Globus pallidus (tissue), 1 donor: ENCODE results near the gene EDC4.

ENCODE experiments used
- DNase-seq: peaks from one replicate; pipeline ENCODE4 v3.0.0-alpha.2; 2015; ENCODE audit warnings: low spot score

EDC4 gene

GRCh38 chr16:67879936-67880335, 7.1 kb downstream of the EDC4 start:
- no peak for DNase-seq

GRCh38 chr16:67880584-67880983, 7.7 kb downstream of the EDC4 start:
- DNase-seq = no peak

GRCh38 chr16:67881621-67882161, 8.8 kb downstream of the EDC4 start:
- peak; percentile 86 for DNase-seq

- peak; percentile 96 for DNase-seq
These were observed 9.7 kb downstream of the EDC4 start for GRCh38 chr16:67882374-67883145.

GRCh38 chr16:67883146-67883871, 10.5 kb downstream of the EDC4 start:
- DNase-seq = no peak

- DNase-seq = no peak
These were observed 11.0 kb downstream of the EDC4 start for GRCh38 chr16:67883872-67884261.

- DNase-seq = peak; percentile 89
These were observed 11.8 kb downstream of the EDC4 start, which contains the start of gene NRN1L for GRCh38 chr16:67884684-67885083. Gene NRN1L (plus strand): TSS chr16:67884885. CDS start chr16:67884904, 19 bp downstream.

- no peak for DNase-seq
These were observed 12.7 kb downstream of the EDC4 start for GRCh38 chr16:67885545-67885944.

GRCh38 chr16:67885976-67886375, 13.1 kb downstream of the EDC4 start:
- DNase-seq = no peak

- DNase-seq = no peak
These were observed 13.5 kb downstream of the EDC4 start for GRCh38 chr16:67886387-67886786.

- DNase-seq = no peak
These were observed 15.5 kb downstream of the EDC4 start for GRCh38 chr16:67888331-67888730.

GRCh38 chr16:67892375-67892774, 19.5 kb downstream of the EDC4 start:
- DNase-seq = no peak

- peak; percentile 97 for DNase-seq
These were observed 20.3 kb downstream of the EDC4 start, which contains the start of gene PSKH1 for GRCh38 chr16:67892899-67893742. Gene PSKH1 (plus strand): TSS chr16:67893254. CDS start chr16:67908750, 15,496 bp downstream.

GRCh38 chr16:67893743-67894399, 21.0 kb downstream of the EDC4 start:
- DNase-seq = no peak

- DNase-seq = no peak
These were observed 24.4 kb downstream of the EDC4 start for GRCh38 chr16:67897231-67897630.

- no peak for DNase-seq
These were observed 28.9 kb downstream of the EDC4 start for GRCh38 chr16:67901734-67902133.

GRCh38 chr16:67902831-67903230, 30.0 kb downstream of the EDC4 start:
- DNase-seq = no peak

GRCh38 chr16:67907397-67908180, 34.7 kb downstream of the EDC4 start:
- no peak for DNase-seq

GRCh38 chr16:67909056-67909742, 36.3 kb downstream of the EDC4 start:
- DNase-seq = no peak

- peak; percentile 97 for DNase-seq
These were observed 37.3 kb downstream of the EDC4 start for GRCh38 chr16:67910158-67910557.
